ENCODE results near the gene APBA2.
A peak's percentile ranks its signal among the peaks of the same experiment; 100 is the strongest.

APBA2 gene

GRCh38 chr15:29142129-29142747 is 256.5 kb downstream of the APBA2 start:
- DNase-seq = no peak

DNA sequence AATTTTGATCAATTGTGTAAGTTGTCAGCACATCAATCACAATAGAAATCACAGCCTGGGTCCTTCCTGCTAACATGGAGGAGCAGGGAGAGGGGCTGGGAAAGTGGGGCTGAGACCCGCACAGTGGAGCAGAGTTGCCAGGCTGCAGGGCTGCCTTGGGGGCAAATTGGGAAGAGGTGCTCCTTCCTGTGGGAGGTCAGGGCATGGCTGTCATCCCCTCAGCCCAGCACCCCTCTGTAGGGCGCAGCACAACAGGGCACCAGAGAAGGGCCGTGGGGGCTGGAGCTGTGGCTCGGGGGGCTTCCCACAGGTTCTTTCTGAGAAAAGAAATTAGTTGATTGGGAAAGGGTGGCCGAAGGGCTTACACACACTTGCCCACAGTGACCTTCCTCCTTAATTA is 257.5 kb downstream of the APBA2 start:
- no peak for DNase-seq

DNA sequence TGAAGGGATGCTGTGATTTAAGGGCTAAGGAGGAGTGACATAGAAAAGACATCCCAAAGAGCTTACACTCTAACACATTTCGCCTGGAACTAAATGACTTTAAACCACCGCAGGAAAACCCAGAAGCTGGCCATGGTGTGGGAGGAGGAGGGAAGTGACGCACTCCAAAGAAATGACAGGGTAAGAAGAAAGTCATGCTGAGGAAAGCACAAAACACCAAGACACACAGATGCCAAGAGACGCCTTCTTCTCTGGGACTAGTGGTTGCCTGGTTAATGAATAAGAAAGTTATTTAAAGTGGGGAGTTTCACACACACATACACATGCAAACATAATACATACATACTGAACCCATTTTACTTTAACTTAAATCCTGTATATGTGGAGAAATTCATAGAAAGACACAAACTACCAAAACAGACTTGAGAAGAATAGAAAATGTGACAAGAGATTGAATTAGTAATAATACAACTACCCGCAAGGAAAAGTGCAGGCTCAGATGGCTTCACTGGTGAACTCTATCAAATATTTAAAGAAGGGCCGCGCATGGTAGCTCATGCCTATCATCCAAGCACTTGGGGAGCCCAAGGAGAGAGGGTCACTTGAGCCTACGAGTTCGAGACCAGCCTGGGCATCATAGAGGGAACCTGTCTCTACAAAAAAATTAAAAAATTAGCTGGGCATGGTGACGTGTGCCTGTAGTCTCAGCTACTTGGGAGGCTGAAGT is 258.3 kb downstream of the APBA2 start:
- no peak for DNase-seq

GRCh38 chr15:29149738-29150075 is 263.9 kb downstream of the APBA2 start:
- no peak for DNase-seq

- DNase-seq = no peak
Measured at GRCh38 chr15:29150515-29151483, 265.0 kb downstream of the APBA2 start.

- DNase-seq = no peak
Measured at GRCh38 chr15:29151484-29151857, 265.7 kb downstream of the APBA2 start.

DNA sequence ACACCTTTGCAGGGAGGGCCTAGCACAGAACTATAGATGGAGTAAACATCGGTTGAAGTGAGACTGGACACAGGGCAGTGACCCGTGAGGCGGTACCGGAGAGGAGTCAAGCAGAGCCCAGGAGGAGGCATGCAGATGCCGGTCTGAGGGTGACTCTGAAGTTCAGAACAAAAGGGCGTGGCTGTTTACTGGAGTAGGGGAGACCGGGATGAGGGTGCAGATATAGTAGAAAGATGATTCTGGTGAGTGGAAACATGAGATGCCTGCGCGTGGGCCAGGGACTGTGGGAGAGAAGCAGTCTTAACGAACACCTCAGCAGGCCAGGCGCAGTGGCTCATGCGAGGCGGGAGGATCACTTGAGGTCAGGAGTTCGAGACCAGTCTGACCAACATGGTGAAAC is 270.7 kb downstream of the APBA2 start:
- no peak for DNase-seq

- no peak for DNase-seq
Measured at GRCh38 chr15:29159771-29160455, 274.1 kb downstream of the APBA2 start.

GRCh38 chr15:29162411-29162810 is 276.6 kb downstream of the APBA2 start:
- no peak for DNase-seq

DNA sequence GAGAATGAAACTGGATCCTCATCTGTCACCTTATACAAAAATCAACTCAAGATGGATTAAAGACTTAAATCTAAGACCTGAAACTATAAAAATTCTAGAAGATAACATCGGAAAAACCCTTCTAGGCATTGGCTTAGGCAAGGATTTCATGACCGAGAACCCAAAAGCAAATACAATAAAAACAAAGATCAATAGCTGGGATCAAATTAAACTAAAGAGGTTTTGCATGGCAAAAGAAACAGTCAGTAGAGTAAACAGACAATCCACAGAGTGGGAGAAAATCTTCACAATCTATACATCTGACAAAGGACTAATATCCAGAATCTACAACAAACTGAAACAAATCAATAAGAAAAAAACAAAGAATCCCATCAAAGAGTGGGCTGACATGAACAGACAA is 281.3 kb downstream of the APBA2 start:
- DNase-seq = peak; percentile 78
